Measurements from ENCODE around the gene AADACL4.

GRCh38 chr1:12596007-12596821 is 47.7 kb upstream of the AADACL4 start:
- TF ChIP-seq CTCF (IDR thresholded peaks at IDR 0.05) = peak in 2 of 4 experiments; percentile 23 to 42
- TF ChIP-seq POLR2A (IDR thresholded peaks at IDR 0.05) = peak; percentile 24 to 33
- TF ChIP-seq POLR2AphosphoS5 (IDR thresholded peaks at IDR 0.05) = peak; percentile 98
- TF ChIP-seq EP300 (IDR thresholded peaks at IDR 0.05) = peak; percentile 49

All from gastroesophageal sphincter (tissue), 3 donors.